HG03520 (cell line): Measurements from ENCODE around the gene STOX1.
"Not testable (repeated sequence)": the region's sequence is repeated elsewhere in the genome, so short reads cannot be mapped to it uniquely, and the experiment has no call there.

Experiments
- ATAC-seq: cut with Tn5 transposase; IDR thresholded peaks from one replicate; pipeline ENCODE4 v1.9.1; 2021; ENCODE audit warnings: mild to moderate bottlenecking, moderate library complexity; ENCODE audit not compliant: unreplicated experiment

STOX1 gene

GRCh38 chr10:68829521-68829920 lies 2.2 kb downstream of the STOX1 start:
- no peak for ATAC-seq

GRCh38 chr10:68829952-68830351 lies 2.6 kb downstream of the STOX1 start:
- no peak for ATAC-seq

GRCh38 chr10:68831961-68832455 lies 4.7 kb downstream of the STOX1 start:
- no peak for ATAC-seq

- ATAC-seq: no peak
These were observed 5.3 kb downstream of the STOX1 start for GRCh38 chr10:68832601-68833000.

- no peak for ATAC-seq
These were observed 10.4 kb downstream of the STOX1 start for GRCh38 chr10:68837626-68838322.

- ATAC-seq: not testable (repeated sequence)
These were observed 13.3 kb downstream of the STOX1 start for GRCh38 chr10:68840650-68841049.

GRCh38 chr10:68848281-68848680 lies 20.9 kb downstream of the STOX1 start:
- ATAC-seq: no peak

GRCh38 chr10:68848806-68849205 lies 21.5 kb downstream of the STOX1 start:
- no peak for ATAC-seq

GRCh38 chr10:68856352-68856751 lies 29.0 kb downstream of the STOX1 start:
- no peak for ATAC-seq

- no peak for ATAC-seq
These were observed 29.7 kb downstream of the STOX1 start for GRCh38 chr10:68857005-68857404.

GRCh38 chr10:68861253-68861652 lies 33.9 kb downstream of the STOX1 start:
- ATAC-seq: no peak

- no peak for ATAC-seq
These were observed 37.3 kb downstream of the STOX1 start for GRCh38 chr10:68864611-68865010.

- ATAC-seq: not testable (repeated sequence)
These were observed 40.8 kb downstream of the STOX1 start for GRCh38 chr10:68868173-68868572.

GRCh38 chr10:68869623-68870022 lies 42.3 kb downstream of the STOX1 start:
- no peak for ATAC-seq

GRCh38 chr10:68870061-68870460 lies 42.7 kb downstream of the STOX1 start:
- ATAC-seq: no peak

- no peak for ATAC-seq
These were observed 43.3 kb downstream of the STOX1 start for GRCh38 chr10:68870545-68871104.

GRCh38 chr10:68871105-68871711 lies 43.9 kb downstream of the STOX1 start:
- ATAC-seq: no peak

GRCh38 chr10:68871731-68872342 lies 44.5 kb downstream of the STOX1 start:
- no peak for ATAC-seq

- ATAC-seq: no peak
These were observed 49.2 kb downstream of the STOX1 start for GRCh38 chr10:68876246-68877138.

- ATAC-seq: no peak
These were observed 50.3 kb downstream of the STOX1 start for GRCh38 chr10:68877482-68878110.
